Pulmonary artery endothelial cell (primary cell): ENCODE results near the gene ARRB1. TPM values are rescaled to one million over a fixed set of nuclear protein-coding genes. Genes with fewer than 3 reads are reported as not detected.
A peak's percentile ranks its signal among the peaks of the same experiment; 100 is the strongest.

Experiments used
- DNase-seq: peaks from one replicate; pipeline ENCODE4 v3.0.0-alpha.2; 2011; ENCODE audit warnings: low read depth, low spot score
- total RNA-seq: library from RNA; depleted of rRNA; stranded (reverse); fragments of >200 nt; gene quantifications from 2 replicates; pipeline ENCODE4 v1.2.3, GENCODE V29; 2014

ARRB1 gene
- total RNA-seq, 1 donor from 2014 or later, result 94.5 TPM

- DNase-seq, result peak; percentile 44
These were observed 117.7 kb downstream of the ARRB1 start for GRCh38 chr11:75233754-75234172.

GRCh38 chr11:75230621-75231020, 120.8 kb downstream of the ARRB1 start:
- DNase-seq, result no peak

GRCh38 chr11:75229466-75229865, 122.0 kb downstream of the ARRB1 start:
- no peak for DNase-seq

GRCh38 chr11:75225794-75226193, 125.7 kb downstream of the ARRB1 start:
- no peak for DNase-seq

- no peak for DNase-seq
These were observed 127.4 kb downstream of the ARRB1 start for GRCh38 chr11:75223954-75224643.

GRCh38 chr11:75219869-75220268, 131.6 kb downstream of the ARRB1 start:
- no peak for DNase-seq

GRCh38 chr11:75214843-75215242, 136.6 kb downstream of the ARRB1 start:
- DNase-seq, result no peak

GRCh38 chr11:75214411-75214821, 137.0 kb downstream of the ARRB1 start:
- DNase-seq, result peak; percentile 40

Other genes starting within 250 kb of the ARRB1 start
- gene SLCO2B1, start 200.6 kb downstream of the ARRB1 start, total RNA-seq, result 0.13 and 0.25 TPM in 2 replicates
- gene TPBGL, start 110.9 kb downstream of the ARRB1 start, total RNA-seq, result under 0.01 and 0.07 TPM in 2 replicates
- 2,813 and 4,239 TPM in 2 replicates for gene RPS3, start 47.9 kb upstream of the ARRB1 start, total RNA-seq
- 2.0 and 2.6 TPM in 2 replicates for gene KLHL35, start 81.5 kb upstream of the ARRB1 start, total RNA-seq
- 17.5 and 42.6 TPM in 2 replicates for gene GDPD5, start 174.3 kb upstream of the ARRB1 start, total RNA-seq
- gene SERPINH1, start 210.6 kb upstream of the ARRB1 start, total RNA-seq, result 426 and 732 TPM in 2 replicates